Activated naive CD4-positive, alpha-beta T cell treated with anti-CD3 and anti-CD28 coated beads, Interleukin-2, amount 50 U/mL, for 72 hours (primary cell): Measurements from ENCODE around the gene BCORL1. TPM values are rescaled to one million over a fixed set of nuclear protein-coding genes. Genes with fewer than 3 reads are reported as not detected.
A peak's percentile ranks its signal among the peaks of the same experiment; 100 is the strongest.

Experiments
- ATAC-seq, 2 donors: fragments of 150-1000 bp; cut with Tn5 transposase; 2 replicates each; pipeline ENCODE4 v1.10.0; 2021; ENCODE audit warnings: mild to moderate bottlenecking in 2 of 2, moderate library complexity in 2 of 2
- DNase-seq, 2 donors: peaks; one replicate each; pipeline ENCODE4 v3.0.0; 2021 to 2022; ENCODE audit warnings: low spot score in 2 of 2
- H3K27ac Mint-ChIP-seq, 2 donors: one replicate each; pipeline ENCODE4 v1.8.0; 2022; ENCODE audit warnings: mild to moderate bottlenecking in 2 of 2, mixed read lengths in 2 of 2
- H3K36me3 Mint-ChIP-seq, 2 donors: one replicate each; pipeline ENCODE4 v1.8.0; 2022; ENCODE audit warnings: mixed read lengths in 2 of 2
- H3K9me3 Mint-ChIP-seq, 2 donors: one replicate each; pipeline ENCODE4 v1.8.0; 2022; ENCODE audit warnings: mixed read lengths in 2 of 2
- total RNA-seq, 2 donors: library from RNA; stranded (reverse); gene quantifications; one replicate each; pipeline ENCODE4 v1.2.3, GENCODE V29; 2022

BCORL1 gene
- total RNA-seq, 2 donors from 2014 or later: 5.9 to 10.0 TPM

- no peak for ATAC-seq
- no peaks in the 10 kb centered on the region for H3K9me3 Mint-ChIP-seq
- H3K36me3 Mint-ChIP-seq: no peaks in the 10 kb centered on the region
- no peak overlapping the region for H3K27ac Mint-ChIP-seq
- DNase-seq: no peak
Measured at GRCh38 chrX:129958814-129959492, 23.5 kb upstream of the BCORL1 start.

GRCh38 chrX:129959493-129959832 lies 23.0 kb upstream of the BCORL1 start:
- Mint-ChIP-seq H3K36me3 (no peaks in the 10 kb centered on the region), H3K27ac (no peak overlapping the region), H3K9me3 (no peaks in the 10 kb centered on the region)
- DNase-seq (no peak), ATAC-seq (no peak)

- H3K9me3 Mint-ChIP-seq: no peaks in the 10 kb centered on the region
- peak overlapping the region; percentile 81 to 82 for H3K27ac Mint-ChIP-seq
- ATAC-seq (peak; percentile 96), DNase-seq (peak; percentile 65 to 75)
- H3K36me3 Mint-ChIP-seq: no peaks in the 10 kb centered on the region
Measured at GRCh38 chrX:129961180-129962083, 21.0 kb upstream of the BCORL1 start.

GRCh38 chrX:129963729-129964128 lies 18.7 kb upstream of the BCORL1 start:
- H3K27ac Mint-ChIP-seq: no peak overlapping the region
- no peaks in the 10 kb centered on the region for H3K36me3 Mint-ChIP-seq
- ATAC-seq: no peak
- H3K9me3 Mint-ChIP-seq: no peaks in the 10 kb centered on the region
- DNase-seq: no peak

- Mint-ChIP-seq H3K27ac (no peak overlapping the region), H3K9me3 (no peaks in the 10 kb centered on the region), H3K36me3 (no peaks in the 10 kb centered on the region)
- DNase-seq (no peak), ATAC-seq (no peak)
Measured at GRCh38 chrX:129965166-129965565, 17.3 kb upstream of the BCORL1 start.

- no peak for ATAC-seq
- DNase-seq: no peak
- H3K9me3 Mint-ChIP-seq: no peaks in the 10 kb centered on the region
- H3K27ac Mint-ChIP-seq: no peak overlapping the region
- no peaks in the 10 kb centered on the region for H3K36me3 Mint-ChIP-seq
Measured at GRCh38 chrX:129968968-129969367, 13.5 kb upstream of the BCORL1 start.

- DNase-seq: no peak
- ATAC-seq: no peak
- H3K27ac Mint-ChIP-seq: no peak overlapping the region
- H3K36me3 Mint-ChIP-seq: no peaks in the 10 kb centered on the region
- no peaks in the 10 kb centered on the region for H3K9me3 Mint-ChIP-seq
Measured at GRCh38 chrX:129976441-129976840, 6.0 kb upstream of the BCORL1 start.

GRCh38 chrX:129979207-129979920 lies 3.1 kb upstream of the BCORL1 start:
- DNase-seq (no peak), ATAC-seq (no peak)
- Mint-ChIP-seq H3K27ac (no peak overlapping the region), H3K36me3 (no peaks in the 10 kb centered on the region), H3K9me3 (no peaks in the 10 kb centered on the region)

- Mint-ChIP-seq H3K36me3 (peaks cover 0 to 2% of the 10 kb centered on the region in 2 donors), H3K27ac (no peak overlapping the region), H3K9me3 (no peaks in the 10 kb centered on the region)
- DNase-seq: no peak
- peak in 1 of 2 donors; percentile 14 for ATAC-seq
Measured at GRCh38 chrX:129980001-129980401, 2.4 kb upstream of the BCORL1 start.

GRCh38 chrX:129980540-129981199 lies 1.8 kb upstream of the BCORL1 start:
- DNase-seq (peak in 1 of 2 donors; percentile 18), ATAC-seq (peak in 1 of 2 donors; percentile 13)
- Mint-ChIP-seq H3K36me3 (peaks cover 0 to 6% of the 10 kb centered on the region in 2 donors), H3K27ac (peak overlapping the region in 1 of 2 donors; percentile 68), H3K9me3 (no peaks in the 10 kb centered on the region)

- Mint-ChIP-seq H3K36me3 (peaks cover 0 to 6% of the 10 kb centered on the region in 2 donors), H3K27ac (peak overlapping the region in 1 of 2 donors; percentile 68), H3K9me3 (no peaks in the 10 kb centered on the region)
- ATAC-seq: no peak
- no peak for DNase-seq
Measured at GRCh38 chrX:129981200-129981553, 1.3 kb upstream of the BCORL1 start.

GRCh38 chrX:129981752-129982299 lies 609 bp upstream of the BCORL1 start:
- H3K9me3 Mint-ChIP-seq: no peaks in the 10 kb centered on the region
- peaks cover 0 to 6% of the 10 kb centered on the region in 2 donors for H3K36me3 Mint-ChIP-seq
- no peak overlapping the region for H3K27ac Mint-ChIP-seq
- DNase-seq (no peak), ATAC-seq (no peak)

- no peak for DNase-seq
Measured at GRCh38 chrX:129983575-129984110, 1.2 kb downstream of the BCORL1 start.

GRCh38 chrX:129984111-129984958 lies 1.9 kb downstream of the BCORL1 start:
- Mint-ChIP-seq H3K27ac (peak overlapping the region in 1 of 2 donors; percentile 78), H3K9me3 (no peaks in the 10 kb centered on the region), H3K36me3 (peaks cover 0 to 6% of the 10 kb centered on the region in 2 donors)
- ATAC-seq: peak in 1 of 2 donors; percentile 14
- DNase-seq: peak in 1 of 2 donors; percentile 15

More at GRCh38 chrX:129983575-129984110, 1.2 kb downstream of the BCORL1 start:
- peak in 1 of 2 donors; percentile 1 for ATAC-seq
- Mint-ChIP-seq H3K9me3 (no peaks in the 10 kb centered on the region), H3K27ac (no peak overlapping the region), H3K36me3 (peaks cover 0 to 6% of the 10 kb centered on the region in 2 donors)

- H3K36me3 Mint-ChIP-seq: peaks cover 0 to 6% of the 10 kb centered on the region in 2 donors
- no peaks in the 10 kb centered on the region for H3K9me3 Mint-ChIP-seq
- ATAC-seq (no peak), DNase-seq (no peak)
- no peak overlapping the region for H3K27ac Mint-ChIP-seq
Measured at GRCh38 chrX:129987871-129988270, 5.4 kb downstream of the BCORL1 start.
